ENCODE results near the gene ADGRG3. TPM values are rescaled to one million over a fixed set of nuclear protein-coding genes. Genes with fewer than 3 reads are reported as not detected.

ADGRG3 gene
- total RNA-seq, 4 donors from 2014 or later: 2.0 to 9.6 (median 3.7) TPM

GRCh38 chr16:57704905-57705852 lies 37.1 kb downstream of the ADGRG3 start:
- DNase-seq (ENCODE audit: extremely low spot score): no peak
- no peaks in the 10 kb centered on the region for H3K9me3 ChIP-seq
- intact Hi-C loops (cut with DNase I): no loop called here
- no peaks in the 10 kb centered on the region for H3K27me3 ChIP-seq
- H3K27ac ChIP-seq (replicated peaks in 1 of 4): no peak overlapping the region
- TF ChIP-seq CTCF (IDR thresholded peaks at IDR 0.05) (no peak), EP300 (IDR thresholded peaks at IDR 0.05) (no peak), POLR2AphosphoS5 (IDR thresholded peaks at IDR 0.05) (no peak), POLR2A (IDR thresholded peaks at IDR 0.05; ENCODE audit: low read depth) (no peak)
- no peaks in the 10 kb centered on the region for H3K36me3 ChIP-seq
- H3K4me1 ChIP-seq: no peaks in the 10 kb centered on the region
- 96% methylated on average over 4 of the region's 4 CpGs for WGBS
- no peak overlapping the region for H3K4me3 ChIP-seq

- H3K4me1 ChIP-seq: no peaks in the 10 kb centered on the region
- no peaks in the 10 kb centered on the region for H3K36me3 ChIP-seq
- no peaks in the 10 kb centered on the region for H3K9me3 ChIP-seq
- intact Hi-C loops (cut with DNase I): no loop called here
- 86% methylated on average over 1 of the region's 1 CpG for WGBS
- DNase-seq (ENCODE audit: extremely low spot score): no peak
- no peak overlapping the region for H3K4me3 ChIP-seq
- H3K27ac ChIP-seq (replicated peaks in 1 of 4): no peak overlapping the region
- no peak for TF ChIP-seq EP300 (IDR thresholded peaks at IDR 0.05)
- no peak for TF ChIP-seq POLR2A (IDR thresholded peaks at IDR 0.05; ENCODE audit: low read depth)
- TF ChIP-seq CTCF (IDR thresholded peaks at IDR 0.05): no peak
- no peaks in the 10 kb centered on the region for H3K27me3 ChIP-seq
These were observed 38.6 kb downstream of the ADGRG3 start for GRCh38 chr16:57706717-57707116.

- H3K27me3 ChIP-seq: no peaks in the 10 kb centered on the region
- WGBS: 81% methylated on average over 6 of the region's 11 CpGs
- H3K9me3 ChIP-seq: no peaks in the 10 kb centered on the region
- intact Hi-C loops (cut with DNase I): no loop called here
- H3K27ac ChIP-seq (replicated peaks in 1 of 4): no peak overlapping the region
- no peak overlapping the region for H3K4me3 ChIP-seq
- no peaks in the 10 kb centered on the region for H3K36me3 ChIP-seq
- H3K4me1 ChIP-seq: no peaks in the 10 kb centered on the region
- TF ChIP-seq EP300 (IDR thresholded peaks at IDR 0.05) (no peak), POLR2A (IDR thresholded peaks at IDR 0.05; ENCODE audit: low read depth) (no peak), CTCF (IDR thresholded peaks at IDR 0.05) (no peak), POLR2AphosphoS5 (IDR thresholded peaks at IDR 0.05) (no peak)
- no peak for DNase-seq (ENCODE audit: extremely low spot score)
These were observed 39.2 kb downstream of the ADGRG3 start for GRCh38 chr16:57707331-57707730.

- Histone ChIP-seq H3K4me3 (no peak overlapping the region), H3K27me3 (no peaks in the 10 kb centered on the region), H3K4me1 (no peaks in the 10 kb centered on the region), H3K9me3 (no peaks in the 10 kb centered on the region), H3K27ac (replicated peaks in 1 of 4) (no peak overlapping the region), H3K36me3 (no peaks in the 10 kb centered on the region)
- DNase-seq (ENCODE audit: extremely low spot score): no peak
- WGBS: 96% methylated on average over 3 of the region's 3 CpGs
- intact Hi-C loops (cut with DNase I): no loop called here
- no peak for TF ChIP-seq CTCF (IDR thresholded peaks at IDR 0.05)
- no peak for TF ChIP-seq EP300 (IDR thresholded peaks at IDR 0.05)
- no peak for TF ChIP-seq POLR2AphosphoS5 (IDR thresholded peaks at IDR 0.05)
- TF ChIP-seq POLR2A (IDR thresholded peaks at IDR 0.05; ENCODE audit: low read depth): no peak
These were observed 40.1 kb downstream of the ADGRG3 start for GRCh38 chr16:57708168-57708567.
